ENCODE results near the gene DUXA.
"Not testable (repeated sequence)": the region's sequence is repeated elsewhere in the genome, so short reads cannot be mapped to it uniquely, and the experiment has no call there.

DUXA gene

GRCh38 chr19:57167385-57167784, at the start of gene DUXA:
Gene DUXA, minus strand, starts transcription at chr19:57167485. Its CDS starts 42 bp downstream, at chr19:57167443.
- no peak for DNase-seq
- H3K4me3 Mint-ChIP-seq = no peak within 1 kb of the TSS
- peaks cover 5 to 7% of the 10 kb centered on the region in 2 donors for H3K4me1 Mint-ChIP-seq
- no peak for ATAC-seq (replicated peaks)
- H3K36me3 Mint-ChIP-seq = peaks cover 0 to 4% of the 10 kb centered on the region in 2 donors
- peaks cover 0 to 5% of the 10 kb centered on the region in 2 donors for H3K9me3 Mint-ChIP-seq
- H3K27me3 Mint-ChIP-seq = peaks cover 5 to 6% of the 10 kb centered on the region in 2 donors
- no peak within 1 kb of the TSS for H3K27ac Mint-ChIP-seq

DNA sequence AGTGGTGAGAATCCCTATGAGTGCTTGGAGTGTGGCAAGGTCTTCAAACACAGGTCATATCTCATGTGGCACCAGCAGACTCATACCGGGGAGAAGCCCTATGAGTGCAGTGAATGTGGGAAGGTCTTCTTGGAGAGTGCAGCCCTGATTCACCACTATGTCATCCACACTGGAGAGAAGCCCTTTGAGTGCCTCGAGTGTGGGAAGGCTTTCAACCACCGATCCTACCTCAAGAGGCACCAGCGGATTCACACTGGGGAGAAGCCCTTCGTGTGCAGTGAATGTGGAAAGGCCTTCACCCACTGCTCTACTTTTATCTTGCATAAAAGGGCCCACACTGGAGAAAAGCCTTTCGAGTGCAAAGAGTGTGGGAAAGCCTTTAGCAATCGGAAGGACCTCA, 44.8 kb upstream of the DUXA start:
- Mint-ChIP-seq H3K36me3 (peaks cover 50 to 66% of the 10 kb centered on the region in 2 donors), H3K27me3 (no peaks in the 10 kb centered on the region), H3K9me3 (peaks cover 0 to 2% of the 10 kb centered on the region in 2 donors), H3K4me3 (no peak overlapping the region), H3K27ac (no peak overlapping the region), H3K4me1 (peaks cover 1 to 8% of the 10 kb centered on the region in 2 donors)
- ATAC-seq (replicated peaks) (no peak), DNase-seq (no peak)

GRCh38 chr19:57210381-57210780, 43.1 kb upstream of the DUXA start:
- peaks cover 0 to 2% of the 10 kb centered on the region in 2 donors for H3K9me3 Mint-ChIP-seq
- H3K27ac Mint-ChIP-seq = no peak overlapping the region
- peaks cover 49 to 67% of the 10 kb centered on the region in 2 donors for H3K36me3 Mint-ChIP-seq
- ATAC-seq (replicated peaks) (no peak), DNase-seq (no peak)
- H3K4me1 Mint-ChIP-seq = peaks cover under 1 to 1% of the 10 kb centered on the region in 2 donors
- H3K4me3 Mint-ChIP-seq = no peak overlapping the region
- no peaks in the 10 kb centered on the region for H3K27me3 Mint-ChIP-seq

- Mint-ChIP-seq H3K4me1 (peaks cover 19 to 45% of the 10 kb centered on the region in 2 donors), H3K36me3 (peaks cover 60 to 85% of the 10 kb centered on the region in 2 donors), H3K27ac (no peak overlapping the region), H3K9me3 (peaks cover 0 to 6% of the 10 kb centered on the region in 2 donors), H3K27me3 (no peaks in the 10 kb centered on the region), H3K4me3 (no peak overlapping the region)
- ATAC-seq (replicated peaks) (no peak), DNase-seq (no peak)
Measured at GRCh38 chr19:57202160-57202559, 34.9 kb upstream of the DUXA start.

- not testable (repeated sequence) for H3K4me3 Mint-ChIP-seq; H3K27ac Mint-ChIP-seq; H3K9me3 Mint-ChIP-seq; ATAC-seq (replicated peaks); H3K27me3 Mint-ChIP-seq; DNase-seq
- Mint-ChIP-seq H3K36me3 (peaks cover 70 to 93% of the 10 kb centered on the region in 2 donors), H3K4me1 (peaks cover 26 to 49% of the 10 kb centered on the region in 2 donors)
Measured at GRCh38 chr19:57197874-57198273, 30.6 kb upstream of the DUXA start.

- peaks cover 9 to 10% of the 10 kb centered on the region in 2 donors for H3K9me3 Mint-ChIP-seq
- H3K4me3 Mint-ChIP-seq = peak overlapping the region; percentile 95 to 98
- H3K36me3 Mint-ChIP-seq = peaks cover 53 to 75% of the 10 kb centered on the region in 2 donors
- ATAC-seq (replicated peaks) (no peak), DNase-seq (no peak)
- H3K4me1 Mint-ChIP-seq = peaks cover 24 to 42% of the 10 kb centered on the region in 2 donors
- peaks cover 0 to 4% of the 10 kb centered on the region in 2 donors for H3K27me3 Mint-ChIP-seq
- peak overlapping the region; percentile 20 for H3K27ac Mint-ChIP-seq
Measured at GRCh38 chr19:57192993-57193392, 25.7 kb upstream of the DUXA start.

GRCh38 chr19:57192077-57192420, 24.8 kb upstream of the DUXA start:
- peaks cover 6 to 10% of the 10 kb centered on the region in 2 donors for H3K27me3 Mint-ChIP-seq
- peaks cover 24 to 42% of the 10 kb centered on the region in 2 donors for H3K4me1 Mint-ChIP-seq
- H3K4me3 Mint-ChIP-seq = peak overlapping the region; percentile 95 to 98
- peak overlapping the region; percentile 71 for H3K27ac Mint-ChIP-seq
- peaks cover 13 to 14% of the 10 kb centered on the region in 2 donors for H3K9me3 Mint-ChIP-seq
- peaks cover 53 to 69% of the 10 kb centered on the region in 2 donors for H3K36me3 Mint-ChIP-seq
- ATAC-seq (replicated peaks) = peak in 1 of 2 donors; percentile 1
- DNase-seq = no peak

GRCh38 chr19:57191141-57192076, 24.1 kb upstream of the DUXA start, which contains the start of gene ZNF264:
Gene ZNF264, plus strand, starts transcription at chr19:57191500. Its CDS starts 414 bp downstream, at chr19:57191914.
- peaks cover 46 to 63% of the 10 kb centered on the region in 2 donors for H3K36me3 Mint-ChIP-seq
- H3K9me3 Mint-ChIP-seq = peaks cover 13 to 14% of the 10 kb centered on the region in 2 donors
- H3K4me3 Mint-ChIP-seq = peak within 1 kb of the TSS; percentile 95 to 98

GRCh38 chr19:57190301-57190700, 23.0 kb upstream of the DUXA start:
- DNase-seq (no peak), ATAC-seq (replicated peaks) (no peak)
- Mint-ChIP-seq H3K27me3 (peaks cover 14 to 17% of the 10 kb centered on the region in 2 donors), H3K4me1 (peaks cover 24 to 42% of the 10 kb centered on the region in 2 donors), H3K27ac (peak overlapping the region; percentile 98), H3K36me3 (peaks cover 36 to 55% of the 10 kb centered on the region in 2 donors), H3K4me3 (peak overlapping the region in 1 of 2 donors; percentile 98), H3K9me3 (peaks cover 14 to 15% of the 10 kb centered on the region in 2 donors)

More at GRCh38 chr19:57191141-57192076, 24.1 kb upstream of the DUXA start, which contains the start of gene ZNF264:
- ATAC-seq (replicated peaks) = peak; percentile 99
- H3K27me3 Mint-ChIP-seq = peaks cover 8 to 10% of the 10 kb centered on the region in 2 donors
- peak within 1 kb of the TSS; percentile 98 for H3K27ac Mint-ChIP-seq
- peaks cover 24 to 42% of the 10 kb centered on the region in 2 donors for H3K4me1 Mint-ChIP-seq
- DNase-seq = peak; percentile 85

- peak overlapping the region; percentile 88 to 90 for H3K4me3 Mint-ChIP-seq
- H3K4me1 Mint-ChIP-seq = peaks cover 6 to 7% of the 10 kb centered on the region in 2 donors
- peak; percentile 49 for DNase-seq
- H3K36me3 Mint-ChIP-seq = peaks cover 0 to 5% of the 10 kb centered on the region in 2 donors
- peaks cover 0 to 7% of the 10 kb centered on the region in 2 donors for H3K9me3 Mint-ChIP-seq
- peaks cover 0 to 12% of the 10 kb centered on the region in 2 donors for H3K27me3 Mint-ChIP-seq
- peak; percentile 92 to 93 for ATAC-seq (replicated peaks)
- H3K27ac Mint-ChIP-seq = peak overlapping the region; percentile 93
Measured at GRCh38 chr19:57171551-57172081, 4.3 kb upstream of the DUXA start.

DNA sequence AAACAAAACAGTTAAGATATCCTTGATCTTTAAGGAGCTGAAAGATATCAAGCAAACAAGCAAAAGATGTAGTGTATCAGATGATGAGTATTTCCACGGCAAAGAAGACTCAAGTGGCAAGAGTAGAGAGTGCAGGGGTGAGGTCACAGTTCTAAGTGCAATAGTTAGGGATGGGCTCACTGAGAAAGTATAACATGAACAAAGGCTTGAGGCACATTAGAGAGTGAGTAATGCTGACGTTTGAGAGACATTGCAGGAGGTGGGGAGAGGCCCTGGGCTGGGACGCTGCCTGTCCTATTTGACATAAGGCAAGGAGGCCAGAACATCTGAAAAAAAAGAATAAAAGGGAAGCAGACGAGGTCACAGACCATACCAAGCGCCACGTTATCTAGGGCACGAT, 1.4 kb downstream of the DUXA start:
- H3K9me3 Mint-ChIP-seq = peaks cover 0 to 5% of the 10 kb centered on the region in 2 donors
- ATAC-seq (replicated peaks) = no peak
- no peak overlapping the region for H3K4me3 Mint-ChIP-seq
- peaks cover 5 to 6% of the 10 kb centered on the region in 2 donors for H3K27me3 Mint-ChIP-seq
- H3K27ac Mint-ChIP-seq = no peak overlapping the region
- H3K4me1 Mint-ChIP-seq = no peaks in the 10 kb centered on the region
- peaks cover 0 to 4% of the 10 kb centered on the region in 2 donors for H3K36me3 Mint-ChIP-seq
- no peak for DNase-seq

- no peak overlapping the region for H3K4me3 Mint-ChIP-seq
- H3K27ac Mint-ChIP-seq = no peak overlapping the region
- H3K27me3 Mint-ChIP-seq = peaks cover 11 to 16% of the 10 kb centered on the region in 2 donors
- no peak for ATAC-seq (replicated peaks)
- H3K36me3 Mint-ChIP-seq = peaks cover 0 to 4% of the 10 kb centered on the region in 2 donors
- DNase-seq = no peak
- peaks cover 0 to 5% of the 10 kb centered on the region in 2 donors for H3K9me3 Mint-ChIP-seq
- H3K4me1 Mint-ChIP-seq = no peaks in the 10 kb centered on the region
Measured at GRCh38 chr19:57161985-57162539, 5.2 kb downstream of the DUXA start.

DNA sequence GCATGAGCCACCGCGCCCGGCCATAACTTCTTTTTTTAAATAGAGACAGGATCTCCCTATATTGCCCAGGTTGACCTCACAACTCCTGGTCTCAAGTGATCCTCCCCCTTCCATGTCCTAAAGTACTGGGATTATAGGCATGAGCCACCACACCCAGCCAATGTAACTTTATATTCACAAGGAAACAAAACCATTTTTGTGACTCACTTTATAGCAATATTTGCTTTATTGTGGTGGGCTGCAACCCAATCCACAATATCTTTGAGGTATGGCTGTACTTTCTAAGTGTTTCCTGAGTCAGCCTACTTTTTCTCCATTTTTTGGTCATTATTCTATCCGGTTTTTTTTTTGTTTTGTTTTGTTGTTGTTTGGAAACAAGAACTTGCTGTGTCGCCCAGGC, 14.4 kb downstream of the DUXA start:
- H3K27ac Mint-ChIP-seq = no peak overlapping the region
- DNase-seq (no peak), ATAC-seq (replicated peaks) (no peak)
- no peaks in the 10 kb centered on the region for H3K4me1 Mint-ChIP-seq
- no peaks in the 10 kb centered on the region for H3K36me3 Mint-ChIP-seq
- H3K27me3 Mint-ChIP-seq = peaks cover 4 to 10% of the 10 kb centered on the region in 2 donors
- H3K4me3 Mint-ChIP-seq = no peak overlapping the region
- H3K9me3 Mint-ChIP-seq = peaks cover 0 to 8% of the 10 kb centered on the region in 2 donors

GRCh38 chr19:57141699-57142098, 25.6 kb downstream of the DUXA start:
- H3K27ac Mint-ChIP-seq = no peak overlapping the region
- peaks cover 3 to 7% of the 10 kb centered on the region in 2 donors for H3K9me3 Mint-ChIP-seq
- ATAC-seq (replicated peaks) = no peak
- no peaks in the 10 kb centered on the region for H3K4me1 Mint-ChIP-seq
- H3K27me3 Mint-ChIP-seq = peaks cover 0 to 5% of the 10 kb centered on the region in 2 donors
- H3K36me3 Mint-ChIP-seq = no peaks in the 10 kb centered on the region
- DNase-seq = no peak
- H3K4me3 Mint-ChIP-seq = no peak overlapping the region
